Mucosa of rectum (tissue), 2 donors: ENCODE measurements around the gene CREB5.

Source experiments
- H3K27ac ChIP-seq, 2 donors: one replicate each; pipeline ENCODE4 v1.7.0; 2013; ENCODE audit warnings: inconsistent platforms in 2 of 2, low read depth in 2 of 2, low read length in 2 of 2
- H3K27me3 ChIP-seq, 2 donors: one replicate each; pipeline ENCODE4 v1.7.0; 2013; ENCODE audit warnings: low read length in 2 of 2; ENCODE audit not compliant: control insufficient read depth in 2 of 2, insufficient read depth in 2 of 2
- H3K36me3 ChIP-seq, 2 donors: one replicate each; pipeline ENCODE4 v1.7.0; 2013; ENCODE audit warnings: low read length in 2 of 2; ENCODE audit not compliant: control insufficient read depth in 2 of 2, insufficient read depth in 2 of 2
- H3K4me1 ChIP-seq, 2 donors: one replicate each; pipeline ENCODE4 v1.7.0; 2013; ENCODE audit warnings: low read length in 2 of 2, mild to moderate bottlenecking in 1 of 2; ENCODE audit not compliant: control insufficient read depth in 2 of 2, insufficient read depth in 2 of 2
- H3K4me3 ChIP-seq, 2 donors: one replicate each; pipeline ENCODE4 v1.7.0; 2013; ENCODE audit warnings: low read length in 2 of 2
- H3K9ac ChIP-seq, 2 donors: one replicate each; pipeline ENCODE4 v1.7.0; 2013; ENCODE audit warnings: low read length in 2 of 2, low read depth in 1 of 2, mild to moderate bottlenecking in 1 of 2
- H3K9me3 ChIP-seq, 2 donors: one replicate each; pipeline ENCODE4 v1.7.0; 2013; ENCODE audit warnings: low read length in 2 of 2; ENCODE audit not compliant: control insufficient read depth in 2 of 2
- donor health status: healthy.
- donor health status: Normal muscosa, but diverticular disease.

Gene CREB5

GRCh38 chr7:28584235-28584634 is 171.9 kb downstream of the CREB5 start:
- Histone ChIP-seq H3K4me1 (no peaks in the 10 kb centered on the region), H3K9ac (no peak overlapping the region), H3K27ac (no peak overlapping the region), H3K9me3 (no peaks in the 10 kb centered on the region), H3K36me3 (no peaks in the 10 kb centered on the region), H3K27me3 (peaks cover 3 to 25% of the 10 kb centered on the region in 2 donors), H3K4me3 (no peak overlapping the region)

DNA sequence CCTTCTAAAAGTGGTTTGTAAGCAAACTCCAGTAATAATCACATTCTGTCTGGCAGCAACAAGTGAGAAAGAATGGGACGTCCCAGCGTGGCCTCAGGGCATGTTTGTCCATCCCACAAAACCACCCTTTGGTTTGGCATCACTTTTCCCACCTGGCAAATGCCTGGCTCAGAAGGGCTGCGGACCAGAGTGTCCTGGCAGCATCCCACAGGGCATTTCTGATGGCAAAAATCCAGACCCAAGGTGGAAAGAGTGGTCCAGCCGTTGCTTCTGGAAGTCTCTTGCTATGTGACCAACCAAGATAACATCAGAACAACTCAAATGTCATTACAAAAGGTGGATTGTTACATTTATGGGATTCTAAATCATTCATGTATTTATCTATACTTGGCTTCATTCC is 174.4 kb downstream of the CREB5 start:
- Histone ChIP-seq H3K27me3 (peaks cover 3 to 16% of the 10 kb centered on the region in 2 donors), H3K4me1 (no peaks in the 10 kb centered on the region), H3K9ac (no peak overlapping the region), H3K9me3 (no peaks in the 10 kb centered on the region), H3K36me3 (no peaks in the 10 kb centered on the region), H3K4me3 (no peak overlapping the region), H3K27ac (no peak overlapping the region)

GRCh38 chr7:28587211-28587610 is 174.9 kb downstream of the CREB5 start:
- H3K4me3 ChIP-seq, result no peak overlapping the region
- peaks cover 3 to 16% of the 10 kb centered on the region in 2 donors for H3K27me3 ChIP-seq
- no peak overlapping the region for H3K27ac ChIP-seq
- H3K36me3 ChIP-seq, result no peaks in the 10 kb centered on the region
- no peaks in the 10 kb centered on the region for H3K4me1 ChIP-seq
- H3K9ac ChIP-seq, result no peak overlapping the region
- no peaks in the 10 kb centered on the region for H3K9me3 ChIP-seq

GRCh38 chr7:28588602-28589001 is 176.3 kb downstream of the CREB5 start:
- no peaks in the 10 kb centered on the region for H3K4me1 ChIP-seq
- H3K9me3 ChIP-seq, result no peaks in the 10 kb centered on the region
- no peaks in the 10 kb centered on the region for H3K36me3 ChIP-seq
- no peak overlapping the region for H3K27ac ChIP-seq
- H3K4me3 ChIP-seq, result no peak overlapping the region
- H3K27me3 ChIP-seq, result peaks cover 3 to 13% of the 10 kb centered on the region in 2 donors
- H3K9ac ChIP-seq, result no peak overlapping the region

DNA sequence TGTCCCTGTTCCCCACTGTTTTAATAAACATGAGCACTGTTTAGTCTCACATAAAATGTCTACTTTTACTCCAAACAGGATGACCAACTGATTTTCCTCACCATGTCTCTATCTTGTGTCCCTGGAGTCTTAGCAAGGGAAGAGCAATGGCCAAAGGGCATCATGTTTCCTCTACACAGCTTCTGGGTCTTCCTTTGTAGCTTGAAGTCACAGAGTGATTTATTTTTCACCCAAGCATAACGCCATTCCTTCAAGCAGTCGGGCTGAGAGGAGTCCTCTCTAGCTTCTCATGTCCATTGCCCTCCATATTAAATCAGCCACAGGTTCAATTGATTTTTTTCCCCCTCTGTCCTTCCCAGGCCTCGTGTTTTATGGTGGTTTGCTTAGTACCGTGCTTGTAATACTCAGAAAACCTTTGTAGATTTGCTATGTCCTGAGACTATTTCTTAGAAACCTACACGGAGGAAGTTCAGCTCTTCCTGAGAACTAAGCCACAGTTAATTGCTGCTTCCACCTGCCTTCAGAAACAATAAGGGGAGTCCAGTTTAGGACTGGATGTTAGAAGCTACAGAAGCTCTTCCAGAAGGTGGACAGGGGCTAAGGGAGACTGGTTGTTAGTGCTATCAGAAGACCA is 178.8 kb downstream of the CREB5 start:
- H3K9me3 ChIP-seq, result no peaks in the 10 kb centered on the region
- no peak overlapping the region for H3K4me3 ChIP-seq
- H3K36me3 ChIP-seq, result no peaks in the 10 kb centered on the region
- H3K9ac ChIP-seq, result no peak overlapping the region
- H3K4me1 ChIP-seq, result no peaks in the 10 kb centered on the region
- H3K27me3 ChIP-seq, result peaks cover 6 to 7% of the 10 kb centered on the region in 2 donors
- no peak overlapping the region for H3K27ac ChIP-seq

DNA sequence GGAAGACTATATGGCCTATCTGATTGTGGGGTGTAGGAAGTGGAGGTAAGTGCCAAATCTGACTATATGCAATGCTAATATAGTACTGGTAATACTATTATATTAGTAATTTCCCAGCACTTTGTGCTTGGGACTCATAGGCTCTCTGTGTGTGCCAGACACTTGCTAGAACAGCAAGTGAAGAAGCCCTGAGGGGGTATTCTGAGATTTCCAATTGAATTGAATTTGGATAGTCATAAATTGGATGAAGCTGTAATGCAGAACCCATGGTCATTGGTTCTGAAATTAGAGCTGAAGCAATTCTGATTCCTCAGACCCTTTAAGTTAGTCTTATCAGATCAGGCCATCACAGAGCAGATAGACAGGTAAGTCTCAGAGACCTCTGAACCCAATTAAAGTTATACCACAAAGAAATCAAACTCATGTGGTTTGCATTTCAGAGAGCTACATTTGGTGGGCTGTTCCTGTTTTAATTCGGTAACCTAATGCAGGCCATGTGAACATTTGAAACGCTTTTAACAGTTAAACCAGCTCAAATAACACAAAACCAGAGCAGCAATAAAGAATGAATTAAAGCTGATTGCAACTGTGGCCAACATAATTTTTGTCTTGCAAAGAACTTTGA is 179.5 kb downstream of the CREB5 start:
- H3K4me3 ChIP-seq, result no peak overlapping the region
- H3K27me3 ChIP-seq, result peaks cover 6 to 7% of the 10 kb centered on the region in 2 donors
- H3K27ac ChIP-seq, result no peak overlapping the region
- no peaks in the 10 kb centered on the region for H3K36me3 ChIP-seq
- H3K9me3 ChIP-seq, result no peaks in the 10 kb centered on the region
- H3K9ac ChIP-seq, result no peak overlapping the region
- H3K4me1 ChIP-seq, result no peaks in the 10 kb centered on the region

DNA sequence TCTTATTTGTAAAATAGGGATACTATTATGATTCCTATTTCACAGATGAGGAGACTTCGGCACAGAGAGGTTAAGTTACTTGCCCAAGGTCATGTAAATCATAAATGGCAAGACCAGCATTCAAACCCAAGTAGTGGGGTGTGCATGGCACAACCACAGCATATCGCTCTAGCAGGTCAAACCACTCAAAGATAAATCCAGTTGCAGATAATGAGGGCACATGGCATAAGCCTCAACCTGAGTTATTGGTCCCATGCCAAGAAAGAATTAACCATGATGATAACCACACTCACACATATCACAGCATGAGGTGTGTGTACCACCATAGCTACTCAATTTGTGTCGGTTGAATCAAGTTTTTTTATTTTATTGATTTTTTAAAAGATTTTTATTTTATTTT is 180.5 kb downstream of the CREB5 start:
- Histone ChIP-seq H3K9ac (no peak overlapping the region), H3K4me1 (no peaks in the 10 kb centered on the region), H3K27ac (no peak overlapping the region), H3K9me3 (no peaks in the 10 kb centered on the region), H3K36me3 (no peaks in the 10 kb centered on the region), H3K4me3 (no peak overlapping the region), H3K27me3 (peaks cover 5 to 6% of the 10 kb centered on the region in 2 donors)

DNA sequence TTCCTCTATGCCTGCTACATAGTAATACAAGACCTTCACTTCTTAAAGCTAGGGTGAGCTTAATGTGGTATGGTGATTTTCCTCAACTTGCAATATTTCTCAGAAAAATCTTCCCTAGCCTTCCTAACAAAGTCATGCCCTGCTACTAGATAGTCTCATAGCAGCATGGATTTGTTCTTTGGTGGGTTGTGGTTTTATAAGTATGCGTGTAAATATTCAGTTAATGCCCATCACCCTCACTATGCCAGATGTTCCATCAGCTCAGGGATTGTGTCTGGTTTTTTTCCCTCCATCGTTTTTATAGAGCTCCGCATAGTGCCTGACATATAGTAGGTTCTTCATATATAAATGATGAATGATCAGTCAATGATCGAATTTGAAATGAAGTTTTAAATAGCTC is 182.8 kb downstream of the CREB5 start:
- Histone ChIP-seq H3K9me3 (no peaks in the 10 kb centered on the region), H3K27me3 (peaks cover 5 to 7% of the 10 kb centered on the region in 2 donors), H3K36me3 (no peaks in the 10 kb centered on the region), H3K4me1 (no peaks in the 10 kb centered on the region), H3K27ac (no peak overlapping the region), H3K4me3 (no peak overlapping the region), H3K9ac (no peak overlapping the region)

DNA sequence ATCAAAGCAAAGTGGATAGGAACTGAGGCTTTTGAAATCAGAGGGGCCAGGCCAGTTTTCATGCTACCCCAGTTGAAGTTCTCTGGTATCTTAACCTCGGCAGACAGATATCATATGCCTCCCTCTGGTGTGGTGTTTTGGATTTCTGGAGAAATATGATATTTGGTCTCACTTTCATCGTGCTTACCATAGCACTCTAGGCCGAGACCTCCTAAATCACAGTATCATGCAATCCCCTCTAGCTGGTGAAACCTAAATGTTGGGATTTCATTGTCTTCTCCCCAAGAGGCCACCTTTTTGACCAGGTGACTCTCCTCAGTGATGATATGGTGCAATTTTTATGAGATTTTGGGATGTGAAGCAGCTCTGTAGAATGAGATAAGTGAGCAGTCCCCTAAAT is 183.5 kb downstream of the CREB5 start:
- peaks cover 7% of the 10 kb centered on the region in 2 donors for H3K27me3 ChIP-seq
- no peak overlapping the region for H3K4me3 ChIP-seq

GRCh38 chr7:28596245-28596935 is 184.1 kb downstream of the CREB5 start:
- Histone ChIP-seq H3K4me1 (no peaks in the 10 kb centered on the region), H3K9me3 (no peaks in the 10 kb centered on the region), H3K27ac (no peak overlapping the region), H3K27me3 (peaks cover 7% of the 10 kb centered on the region in 2 donors), H3K36me3 (no peaks in the 10 kb centered on the region), H3K4me3 (no peak overlapping the region), H3K9ac (no peak overlapping the region)

More for the DNA sequence above, 183.5 kb downstream of the CREB5 start:
- Histone ChIP-seq H3K9me3 (no peaks in the 10 kb centered on the region), H3K9ac (no peak overlapping the region), H3K36me3 (no peaks in the 10 kb centered on the region), H3K27ac (no peak overlapping the region), H3K4me1 (no peaks in the 10 kb centered on the region)
